ENCODE measurements around the gene GOLGA6D.
"Not testable (repeated sequence)": the region's sequence is repeated elsewhere in the genome, so short reads cannot be mapped to it uniquely, and the experiment has no call there.

The GOLGA6D gene, protein sequence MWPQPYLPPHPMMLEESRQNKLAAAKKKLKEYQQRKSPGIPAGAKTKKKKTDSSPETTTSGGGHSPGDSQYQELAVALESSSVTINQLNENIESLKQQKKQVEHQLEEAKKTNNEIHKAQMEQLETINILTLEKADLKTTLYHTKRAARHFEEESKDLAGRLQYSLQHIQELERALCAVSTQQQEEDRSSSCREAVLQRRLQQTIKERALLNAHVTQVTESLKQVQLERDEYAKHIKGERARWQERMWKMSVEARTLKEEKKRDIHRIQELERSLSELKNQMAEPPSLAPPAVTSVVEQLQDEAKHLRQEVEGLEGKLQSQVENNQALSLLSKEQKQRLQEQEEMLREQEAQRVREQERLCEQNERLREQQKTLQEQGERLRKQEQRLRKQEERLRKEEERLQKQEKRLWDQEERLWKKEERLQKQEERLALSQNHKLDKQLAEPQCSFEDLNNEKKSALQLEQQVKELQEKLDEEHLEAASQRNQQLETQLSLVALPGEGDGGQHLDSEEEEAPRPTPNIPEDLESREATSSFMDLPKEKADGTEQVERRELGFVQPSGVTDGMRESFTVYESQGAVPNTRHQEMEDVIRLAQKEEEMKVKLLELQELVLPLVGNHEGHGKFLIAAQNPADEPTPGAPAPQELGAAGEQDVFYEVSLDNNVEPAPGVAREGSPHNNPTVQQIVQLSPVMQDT

DNA sequence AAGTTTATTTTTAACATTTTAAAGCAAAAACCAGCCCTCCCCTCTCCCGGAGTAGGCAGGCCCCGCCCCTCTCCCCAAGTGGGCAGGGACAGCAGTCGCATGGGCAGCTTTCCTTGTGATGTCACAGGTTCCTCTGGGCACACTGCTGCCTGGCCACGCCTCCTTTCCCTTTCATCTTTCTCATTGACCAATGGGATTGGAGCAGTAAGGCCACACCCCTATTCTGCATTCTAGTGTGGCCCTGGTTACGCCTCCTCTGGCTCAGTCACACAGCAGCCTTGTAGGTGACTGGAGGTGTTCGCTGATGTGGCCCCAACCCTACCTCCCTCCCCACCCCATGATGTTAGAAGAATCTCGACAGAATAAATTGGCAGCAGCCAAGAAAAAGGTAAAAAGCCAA, at the start of gene GOLGA6D:
Gene GOLGA6D, plus strand, starts transcription at position 264 of the 400 bp plus-strand sequence. Its CDS starts 41 bp downstream, at position 305.
- not testable (repeated sequence) for DNase-seq

DNA sequence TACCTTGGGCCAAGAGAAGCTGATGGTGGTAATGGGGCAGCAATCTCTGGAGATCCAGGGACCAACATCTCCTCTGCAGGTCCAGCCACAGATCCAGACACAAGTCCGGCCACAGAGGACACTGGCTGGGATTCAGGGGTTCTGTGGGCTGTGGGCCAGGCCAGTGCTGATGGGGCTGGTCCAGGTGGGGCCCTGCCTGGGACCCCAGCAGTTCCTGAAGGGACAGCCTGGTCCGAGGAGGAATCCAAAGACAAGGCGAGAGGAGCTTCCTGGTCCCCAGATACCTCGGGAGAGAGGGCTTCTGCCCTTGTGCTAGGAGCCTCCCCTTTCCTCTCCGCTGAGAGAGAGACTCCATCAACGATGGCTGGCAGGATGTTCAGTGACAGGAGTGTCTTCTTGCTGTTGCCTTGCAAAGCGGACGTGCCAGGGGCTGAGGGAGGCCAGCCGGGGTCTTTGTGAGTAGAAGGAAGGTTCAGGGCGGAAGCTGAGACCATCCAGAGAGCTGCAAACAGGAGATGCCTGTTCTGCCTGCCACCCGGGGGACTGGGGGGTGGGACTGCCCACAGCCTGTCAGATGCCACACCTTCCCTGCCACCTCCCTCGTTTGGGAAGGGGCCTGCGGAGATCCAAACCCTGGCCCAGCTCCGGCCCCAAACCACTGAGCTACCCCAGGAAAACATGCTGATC, 49.0 kb upstream of the GOLGA6D start:
- DNase-seq, result no peak

DNA sequence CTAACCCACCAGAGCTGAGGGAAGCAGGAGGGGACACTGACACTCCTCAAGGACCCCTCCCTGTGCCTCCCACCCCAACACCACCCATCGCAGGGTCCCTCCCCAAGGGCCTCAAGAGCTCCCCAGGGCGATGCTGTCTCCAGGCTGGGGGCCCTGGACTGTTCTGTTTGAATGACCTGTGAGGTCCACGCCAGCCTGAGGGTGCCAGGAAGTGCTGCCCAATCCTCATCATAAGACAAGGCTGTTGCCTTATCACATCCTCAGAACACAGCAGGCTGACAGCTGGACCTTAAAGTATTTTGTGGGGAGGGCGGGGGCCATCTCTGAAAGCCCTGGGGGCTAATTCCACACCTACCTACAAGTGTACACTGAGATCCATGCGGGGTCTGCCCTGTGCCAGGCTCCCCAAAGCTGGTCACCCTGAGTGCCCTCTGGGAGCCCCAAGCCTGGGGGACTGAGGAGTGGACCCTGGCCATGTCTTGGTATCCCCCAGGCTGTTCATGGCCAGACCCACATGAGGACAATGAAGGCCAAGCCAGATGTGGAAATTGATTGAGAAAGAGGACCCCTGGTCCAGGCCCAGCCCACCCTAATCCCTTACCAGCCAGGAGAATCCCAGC, 48.3 kb upstream of the GOLGA6D start:
- no peak for DNase-seq

DNA sequence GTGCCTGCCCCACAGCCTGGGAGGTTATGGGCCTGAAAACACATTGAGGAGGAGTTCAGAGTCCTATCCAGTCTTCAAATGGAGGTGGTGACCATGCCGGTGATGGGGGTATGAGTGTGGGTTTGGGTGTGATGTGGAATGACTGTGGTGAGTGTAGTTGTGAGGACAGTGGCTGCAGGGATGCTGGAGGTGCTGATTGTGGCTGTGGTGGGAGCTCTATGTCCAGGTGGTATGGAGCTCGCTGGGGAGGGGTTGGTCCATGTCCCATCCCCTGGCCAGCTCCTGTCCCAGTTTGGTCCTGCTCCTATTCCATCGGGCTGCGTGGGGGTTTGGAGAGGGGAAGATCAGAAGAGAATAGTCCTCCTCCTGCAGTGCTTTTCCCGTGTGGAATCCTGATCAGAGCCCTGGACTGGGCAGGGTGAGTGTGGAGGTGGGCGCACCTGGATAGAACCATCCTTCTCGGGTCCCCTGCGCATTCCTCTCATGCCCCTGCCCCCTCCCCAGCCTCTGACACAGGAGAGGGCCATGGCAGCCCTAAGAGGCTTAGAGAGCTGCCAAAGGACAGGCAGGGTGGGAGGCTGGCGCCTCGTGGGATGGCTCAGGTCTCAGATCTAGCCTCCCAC, 47.5 kb upstream of the GOLGA6D start:
- no peak for DNase-seq

DNA sequence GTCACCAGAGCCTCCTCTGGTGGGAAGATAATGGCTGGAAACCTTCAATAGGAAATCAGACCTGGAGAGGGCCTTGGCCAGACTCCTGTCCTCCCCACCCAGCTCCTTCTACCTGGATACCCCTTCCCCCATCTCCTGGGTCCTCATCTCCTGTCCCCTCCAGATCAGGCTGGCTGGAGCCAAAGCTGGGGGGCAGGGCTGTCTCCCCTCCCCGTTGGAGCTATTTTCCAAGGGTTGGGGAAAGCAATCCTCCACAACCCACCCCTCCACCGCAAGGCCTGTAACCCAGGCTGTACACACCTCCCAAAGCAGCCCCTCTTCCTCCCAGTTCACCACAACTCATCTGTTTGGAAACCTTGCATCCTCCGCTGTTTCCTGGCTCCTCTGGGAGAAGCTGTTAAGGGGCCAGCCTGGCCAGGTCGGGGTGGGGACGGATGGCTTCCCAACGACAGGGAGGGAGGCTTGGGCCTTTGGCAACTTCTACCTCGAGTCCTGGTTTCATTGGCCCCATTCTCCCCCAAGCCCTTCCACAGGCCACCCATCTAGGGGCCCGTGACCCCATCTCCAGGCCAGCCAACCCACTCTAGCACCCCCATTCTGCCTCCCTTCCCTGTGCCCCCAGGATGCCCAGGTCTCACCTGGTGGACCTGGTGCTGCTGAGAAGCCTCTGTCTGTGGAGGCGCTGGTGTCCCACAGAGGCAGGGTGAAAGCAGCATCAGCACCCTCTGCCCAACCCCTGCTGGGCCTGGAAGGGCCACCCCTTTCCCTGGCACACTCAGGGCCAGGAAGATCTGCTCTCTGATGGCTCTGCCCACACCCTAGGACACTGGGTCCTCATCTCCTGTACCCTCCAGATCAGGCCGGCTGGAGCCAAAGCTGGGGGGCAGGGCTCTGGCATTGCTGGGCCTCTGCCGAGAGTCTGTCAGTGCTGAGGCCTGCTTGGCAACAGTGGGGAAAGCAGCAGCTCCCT, 46.6 kb upstream of the GOLGA6D start:
- no peak for DNase-seq

DNA sequence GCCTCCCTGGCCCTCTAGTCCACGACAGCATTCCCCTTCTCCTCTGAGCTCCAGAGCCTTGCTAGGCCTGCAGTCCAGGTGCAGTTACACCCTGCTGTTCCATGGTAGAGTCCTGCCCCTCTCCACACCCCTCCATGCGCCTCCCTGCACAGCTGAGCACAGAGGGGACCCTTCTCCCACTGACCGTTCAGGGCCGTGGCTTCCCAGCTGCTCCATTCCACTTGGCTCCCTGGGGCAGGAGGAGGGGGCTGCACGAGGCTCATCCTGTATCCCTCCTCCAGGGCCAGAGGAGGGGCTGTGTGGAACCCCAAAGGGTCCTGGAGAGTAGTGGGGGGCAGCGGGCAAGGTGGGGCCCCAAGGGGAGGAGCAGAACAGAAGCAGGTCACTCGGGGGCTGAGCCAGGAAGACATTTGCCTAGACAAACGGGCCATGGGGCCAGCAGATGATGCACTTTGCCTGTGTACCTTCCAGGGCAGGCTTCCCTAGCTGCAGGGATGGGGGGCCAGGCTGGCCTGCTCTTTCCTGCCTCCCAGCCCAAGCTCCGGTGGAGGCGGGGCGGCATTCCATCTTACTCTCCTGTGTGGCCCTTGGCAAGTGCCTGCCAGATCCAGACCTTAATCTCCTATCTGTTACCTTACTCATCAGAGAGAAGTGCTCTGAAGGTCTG, 45.2 kb upstream of the GOLGA6D start:
- DNase-seq, result no peak

DNA sequence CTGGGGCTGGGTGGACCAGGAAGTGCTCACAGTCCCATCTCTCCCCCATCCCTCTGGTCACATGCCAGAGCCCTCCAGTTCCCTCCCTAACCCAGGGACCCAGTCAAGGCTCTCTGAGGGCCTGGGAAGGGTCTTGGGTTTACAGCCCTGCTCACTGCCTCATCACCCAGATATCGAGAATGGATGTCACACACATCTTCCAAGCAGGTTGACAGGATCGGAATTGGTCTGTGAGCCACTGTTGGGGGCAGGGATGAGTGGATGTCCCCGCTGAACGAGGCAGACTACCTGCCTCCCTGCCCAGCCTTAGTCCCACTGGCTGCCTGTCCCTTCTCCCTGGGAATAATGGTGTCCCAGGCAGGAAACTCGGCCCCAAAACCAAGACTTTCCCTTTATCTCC, 44.5 kb upstream of the GOLGA6D start:
- DNase-seq, result no peak

DNA sequence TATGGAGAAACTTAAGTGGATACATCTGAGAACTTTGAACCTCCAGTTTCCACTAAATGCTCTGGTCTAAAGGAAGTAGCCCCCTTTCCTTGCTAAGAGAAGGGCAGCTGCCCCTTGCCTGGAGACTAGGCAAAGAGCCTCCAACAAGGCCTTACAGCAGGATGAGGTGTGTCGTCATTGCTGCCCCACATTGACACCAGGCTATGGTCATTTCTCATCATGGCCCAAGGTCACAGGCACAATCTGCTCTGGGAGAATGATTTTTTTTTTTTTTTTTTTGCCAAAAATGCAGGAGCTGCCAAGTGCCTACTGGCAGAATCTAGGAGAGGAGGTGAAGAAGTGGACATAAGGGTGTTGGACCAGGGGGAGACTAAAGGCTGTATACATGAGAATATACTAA, 36.9 kb upstream of the GOLGA6D start:
- DNase-seq, result not testable (repeated sequence)

DNA sequence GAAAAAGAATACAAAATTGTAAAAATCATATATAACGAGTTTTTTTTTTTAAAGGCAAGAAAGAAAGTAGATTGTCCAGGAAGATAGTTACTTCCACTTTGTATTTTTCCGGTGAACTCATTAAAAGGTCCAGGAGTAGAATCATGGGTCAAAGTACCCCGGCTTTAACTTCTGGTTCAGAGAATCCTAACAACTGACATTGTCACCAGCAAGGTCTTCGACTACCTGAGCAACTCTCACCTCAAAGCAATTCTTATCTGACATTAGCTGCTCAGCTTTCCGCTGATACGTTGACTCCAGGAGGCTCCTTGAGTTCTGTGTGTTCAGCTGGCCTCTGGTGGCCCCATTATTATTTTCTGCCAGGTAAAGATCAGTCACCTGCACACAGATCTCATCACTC, 33.6 kb upstream of the GOLGA6D start:
- not testable (repeated sequence) for DNase-seq

DNA sequence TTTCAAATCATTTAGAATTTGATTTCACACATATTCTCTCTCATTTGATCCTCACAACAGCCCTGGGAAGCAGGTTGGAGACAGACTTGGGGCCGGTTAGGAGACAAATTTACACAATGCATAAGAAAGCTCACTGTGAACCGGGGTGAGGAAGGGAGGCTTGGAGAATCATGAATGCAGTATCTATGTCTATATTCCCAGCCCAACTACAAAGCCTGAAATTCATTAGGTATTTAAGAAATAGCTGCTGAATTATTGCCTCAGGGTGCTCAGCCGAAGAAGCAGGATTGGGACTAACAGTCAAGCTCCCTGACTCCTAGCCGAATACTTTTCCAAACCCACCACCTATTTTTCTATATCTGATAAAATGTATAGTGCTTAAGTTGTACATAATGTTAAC, 32.9 kb upstream of the GOLGA6D start:
- no peak for DNase-seq

DNA sequence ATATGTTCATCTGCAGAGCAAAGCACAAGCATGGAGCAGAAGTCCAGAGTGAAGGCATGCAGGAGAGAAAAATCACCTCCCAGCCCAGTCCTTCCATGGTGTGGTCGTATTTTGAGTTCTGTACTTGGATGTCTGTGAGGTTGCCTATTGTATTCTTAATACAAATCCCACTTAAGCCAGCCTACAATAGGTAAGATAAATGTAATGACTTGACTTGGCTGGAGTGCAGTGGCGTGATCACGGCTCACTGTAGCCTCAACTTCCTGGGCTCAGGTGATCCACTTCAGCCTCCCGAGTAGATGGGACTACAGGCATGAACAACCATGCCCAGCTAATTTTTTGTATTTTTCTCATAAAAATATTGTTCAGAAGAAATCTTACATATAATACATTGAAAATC, 31.3 kb upstream of the GOLGA6D start:
- not testable (repeated sequence) for DNase-seq

DNA sequence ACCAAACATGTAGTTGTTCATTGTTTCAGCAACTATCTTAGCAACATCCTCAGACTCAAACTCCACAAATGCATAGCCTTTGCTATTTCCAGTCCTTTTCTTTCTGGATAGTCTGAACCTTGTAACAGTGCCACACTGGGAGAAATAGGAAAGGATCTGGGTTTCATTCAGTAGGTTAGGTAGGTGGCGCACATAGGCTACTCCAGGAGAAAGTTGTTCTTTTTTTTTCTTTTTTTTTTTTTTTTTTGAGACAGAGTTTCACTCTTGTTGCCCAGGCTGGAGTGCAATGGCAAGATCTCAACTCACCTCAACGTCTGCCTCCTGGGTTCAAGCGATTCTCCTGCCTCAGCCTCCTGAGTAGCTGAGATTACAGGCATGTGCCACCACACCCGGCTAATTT, 30.4 kb upstream of the GOLGA6D start:
- not testable (repeated sequence) for DNase-seq

DNA sequence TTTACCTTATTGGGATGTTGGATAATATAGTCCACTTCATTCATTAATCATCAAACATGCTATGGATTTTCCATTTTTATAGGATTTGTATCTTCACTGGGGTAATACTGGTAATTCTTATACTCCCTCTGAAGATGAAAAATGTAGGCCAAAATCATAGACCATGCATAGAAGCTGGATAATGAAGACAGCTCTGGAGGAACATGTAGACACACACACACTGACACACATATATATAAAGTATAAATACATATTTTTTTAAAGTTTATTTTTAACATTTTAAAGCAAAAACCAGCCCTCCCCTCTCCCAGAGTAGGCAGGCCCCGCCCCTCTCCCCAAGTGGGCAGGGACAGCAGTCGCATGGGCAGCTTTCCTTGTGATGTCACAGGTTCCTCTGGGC, 24.6 kb upstream of the GOLGA6D start, which contains the start of gene GOLGA6C:
Gene GOLGA6C, plus strand, starts transcription at position 301 of the 400 bp plus-strand sequence. CDS start 265 bp downstream, outside the sequence.
- DNase-seq, result not testable (repeated sequence)

DNA sequence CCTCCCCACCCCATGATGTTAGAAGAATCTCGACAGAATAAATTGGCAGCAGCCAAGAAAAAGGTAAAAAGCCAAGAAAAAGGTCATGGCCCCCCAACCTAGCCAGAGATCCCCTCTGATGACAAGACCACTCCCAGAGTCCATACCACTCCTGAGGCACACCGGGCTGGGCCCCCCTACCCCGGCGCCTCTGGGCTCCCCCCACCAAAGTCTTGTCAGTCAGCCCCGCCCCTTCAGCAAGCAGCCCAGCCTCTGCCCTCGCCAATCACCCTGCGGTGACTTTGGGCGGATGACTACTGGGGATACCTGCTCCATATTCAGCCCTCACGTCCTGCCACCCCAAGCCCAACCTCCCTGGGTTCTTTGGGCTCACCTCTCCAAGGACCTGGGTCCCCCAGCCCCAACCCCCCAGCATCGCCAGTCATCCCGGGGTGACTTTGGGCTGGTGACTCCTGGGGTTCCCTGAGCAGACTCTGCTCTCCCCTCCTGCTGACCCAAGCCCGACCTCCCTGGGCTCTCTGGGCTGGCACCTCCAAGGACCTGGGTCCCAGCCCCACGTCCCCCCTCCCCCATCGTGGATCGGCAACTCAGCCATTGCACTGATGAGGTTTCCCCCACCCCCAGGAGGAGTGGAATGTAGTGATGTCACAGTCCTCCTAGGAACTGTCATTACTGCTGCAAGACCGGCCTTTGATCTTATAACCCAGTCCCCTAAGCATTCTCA, 23.9 kb upstream of the GOLGA6D start:
- DNase-seq, result not testable (repeated sequence)

DNA sequence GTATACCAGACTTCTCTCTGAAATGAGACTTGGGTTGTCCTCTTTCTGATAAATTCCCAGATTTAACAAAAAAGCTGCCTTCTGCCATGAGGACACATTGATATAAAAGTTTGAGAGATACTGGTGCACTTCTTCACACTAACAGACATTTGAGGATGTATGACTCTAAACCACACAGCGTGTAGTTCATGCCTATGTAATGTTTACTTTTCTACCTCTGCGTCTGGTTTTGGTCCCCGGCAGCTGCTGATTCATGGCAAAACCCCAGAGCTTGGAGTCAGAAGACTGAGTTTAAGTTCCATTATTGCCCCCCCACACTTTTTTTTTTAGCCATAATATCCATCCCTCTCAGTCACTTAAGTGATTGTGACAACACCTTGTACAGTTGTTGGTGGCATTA, 22.8 kb upstream of the GOLGA6D start:
- not testable (repeated sequence) for DNase-seq

DNA sequence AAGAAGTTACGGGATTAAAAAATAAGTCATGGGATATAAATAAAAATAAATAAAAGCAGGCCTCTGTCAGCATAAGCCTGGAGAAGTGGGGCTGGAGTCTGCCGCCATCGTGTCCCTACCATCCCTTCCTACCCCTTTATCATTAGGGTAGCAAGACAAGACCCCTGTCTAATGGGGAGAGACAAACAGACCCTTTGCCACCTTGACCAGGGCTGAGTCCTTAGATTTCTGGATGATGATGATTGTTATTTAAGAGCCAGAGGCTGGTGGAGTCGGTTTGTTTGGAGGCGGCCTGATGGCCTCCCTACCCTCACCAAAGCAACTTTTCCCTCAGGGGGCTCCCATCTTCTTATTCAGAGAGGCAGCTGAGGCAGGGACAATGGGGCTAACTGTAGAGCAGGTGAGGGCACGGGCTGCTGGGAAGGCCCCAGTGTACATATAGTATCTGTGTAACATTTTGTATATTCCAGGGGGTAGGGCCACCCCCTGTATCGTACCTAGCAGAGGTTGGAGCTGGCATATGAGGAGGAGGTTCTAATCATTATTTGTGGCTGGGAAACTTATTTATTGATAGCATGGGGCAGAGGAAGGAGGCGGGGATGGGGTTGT, 8.8 kb upstream of the GOLGA6D start:
- DNase-seq, result not testable (repeated sequence)

DNA sequence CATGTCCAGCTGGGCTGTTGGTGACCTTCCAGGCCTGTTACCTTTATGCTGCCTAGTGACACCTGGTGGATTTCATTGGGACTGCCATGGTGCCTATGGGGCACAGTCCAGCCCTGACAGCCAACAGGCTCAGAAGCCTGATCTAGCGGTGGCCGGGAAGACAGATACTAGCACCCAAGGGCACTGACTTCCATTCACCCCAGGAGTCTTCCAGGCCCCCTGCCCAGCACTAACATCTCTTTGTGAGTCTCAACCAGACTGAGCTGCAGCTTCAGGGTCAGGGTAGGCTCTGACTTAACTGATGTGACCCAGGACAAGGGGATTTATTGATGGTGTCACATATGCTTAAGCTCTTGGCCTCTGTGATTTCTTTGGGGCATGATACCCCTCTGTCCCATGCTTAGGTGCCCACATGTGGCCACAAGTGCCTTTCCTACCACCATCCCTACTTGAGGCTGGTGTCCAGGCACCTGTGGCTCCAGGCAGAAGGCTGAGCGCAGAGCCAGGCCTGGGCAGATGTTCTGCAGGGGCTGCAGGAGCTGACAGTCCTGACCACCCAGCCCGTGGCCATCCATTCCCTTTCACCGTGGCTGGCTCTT, 8.0 kb upstream of the GOLGA6D start:
- peak; percentile 46 for DNase-seq

DNA sequence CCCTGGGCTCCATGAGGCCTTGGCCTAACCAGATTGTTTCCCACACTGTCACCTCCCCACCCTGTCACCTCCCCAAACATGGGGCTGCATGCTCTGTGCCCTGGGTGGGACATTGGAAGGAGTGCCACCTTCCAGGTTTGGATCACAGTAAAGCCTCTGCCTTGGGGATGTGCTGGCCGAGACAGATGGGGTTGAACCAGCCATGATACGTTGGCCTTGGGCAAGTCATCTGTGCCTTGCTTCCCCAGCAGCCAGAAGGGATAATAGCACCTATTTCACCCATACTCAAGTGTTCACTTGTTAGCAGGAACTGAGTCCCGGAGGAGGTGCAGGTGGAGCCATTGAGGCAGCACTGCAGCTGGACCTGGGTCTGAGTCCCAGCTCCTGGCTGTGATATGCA, 7.0 kb upstream of the GOLGA6D start:
- DNase-seq, result not testable (repeated sequence)

DNA sequence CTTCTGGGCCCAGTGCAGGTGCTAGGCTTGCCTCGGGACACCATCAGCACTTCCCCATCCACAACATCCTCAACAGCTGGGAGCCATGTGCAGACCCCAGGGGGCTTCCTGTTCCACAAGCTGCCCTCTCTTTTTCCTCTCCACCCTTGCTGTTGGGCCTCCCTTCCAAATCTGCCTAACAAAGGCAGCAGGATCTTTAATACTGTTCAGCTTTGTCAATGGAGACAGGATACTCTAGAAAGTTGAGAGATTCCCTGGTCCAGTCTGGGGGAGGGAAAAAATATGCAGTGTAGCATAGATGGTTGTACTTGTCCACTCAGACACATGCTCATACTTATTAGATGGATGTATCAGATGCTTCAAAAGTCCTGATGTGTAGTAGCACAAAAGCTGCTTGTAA, 4.1 kb upstream of the GOLGA6D start:
- not testable (repeated sequence) for DNase-seq
